Panc1 (cell line): ENCODE data around the gene ANO2. TPM values are rescaled to one million over a fixed set of nuclear protein-coding genes. Genes with fewer than 3 reads are reported as not detected.

Experiments used
- ATAC-seq: fragments of 200-7000 bp; cut with Tn5 transposase; 2 replicates; pipeline ENCODE4 v1.9.1; 2020; ENCODE audit warnings: mild to moderate bottlenecking, moderate library complexity
- BruUV-seq: library from RNA; stranded (reverse); fragments of 400-500 nt; replicated peaks from 2 replicates; lab custom pipeline; 2021; lab: Mats Ljungman, UMichigan
- CTCF ChIA-PET: fragments of 300-600 bp; sonication (Branson Sonifier 250); formaldehyde crosslinking; loops from one replicate; lab custom pipeline; 2022; ENCODE audit warnings: antibody characterized with exemption; lab: Charles Lee
- POLR2A ChIA-PET: fragments of 300-600 bp; sonication (Branson Sonifier 250); formaldehyde crosslinking; loops from one replicate; lab custom pipeline; 2022; ENCODE audit warnings: antibody characterized with exemption; lab: Charles Lee
- DNase-seq: peaks from one replicate; pipeline ENCODE4 v3.0.0-alpha.2; 2010; ENCODE audit warnings: low read depth, low spot score
- H3K27ac ChIP-seq: 2 replicates; pipeline ENCODE4 v1.5.1; 2011; ENCODE audit warnings: mild to moderate bottlenecking, low read length, inconsistent platforms
- H3K27me3 ChIP-seq: fragments of 200-500 bp; sonication (Bioruptor generic); 2 replicates; pipeline ENCODE4 v1.6.0; 2014; ENCODE audit warnings: low read length, inconsistent platforms; ENCODE audit not compliant: control insufficient read depth, insufficient read depth
- H3K36me3 ChIP-seq: fragments of 200-500 bp; sonication (Bioruptor generic); 2 replicates; pipeline ENCODE4 v1.5.1; 2014; ENCODE audit warnings: inconsistent platforms, mild to moderate bottlenecking, low read length, moderate library complexity; ENCODE audit not compliant: control insufficient read depth, insufficient read depth
- H3K4me1 ChIP-seq: 2 replicates; pipeline ENCODE4 v1.5.1; 2011; ENCODE audit warnings: inconsistent platforms, mild to moderate bottlenecking, low read length, moderate library complexity; ENCODE audit not compliant: control insufficient read depth, insufficient read depth
- H3K4me3 ChIP-seq, 2 experiments: 2 replicates each; pipeline ENCODE4 v1.5.1; 2011 to 2012; ENCODE audit warnings: low read depth in 2 of 2, low read length in 2 of 2, mild to moderate bottlenecking in 2 of 2, inconsistent platforms in 1 of 2, moderate library complexity in 1 of 2
- H3K9me3 ChIP-seq: fragments of 200-500 bp; sonication (Bioruptor generic); 2 replicates; pipeline ENCODE4 v1.5.1; 2014; ENCODE audit warnings: low read depth, mild to moderate bottlenecking, inconsistent platforms, low read length, moderate library complexity; ENCODE audit not compliant: control insufficient read depth, insufficient read depth
- CTCF ChIP-seq: fragments of 450-650 bp; IDR thresholded peaks from 2 replicates; pipeline ENCODE4 v1.5.1; 2017; ENCODE audit warnings: mild to moderate bottlenecking
- POLR2AphosphoS5 ChIP-seq: IDR thresholded peaks from 2 replicates; pipeline ENCODE4 v1.6.1; 2012; ENCODE audit warnings: mild to moderate bottlenecking, low read depth, low read length, moderate library complexity
- REST ChIP-seq, 2 experiments: IDR thresholded peaks; 2 replicates each; pipeline ENCODE4 v1.6.1; 2011 to 2012; ENCODE audit warnings: low read depth in 2 of 2, control low read depth in 1 of 2, low read length in 1 of 2, mild to moderate bottlenecking in 1 of 2, moderate library complexity in 1 of 2; ENCODE audit not compliant: insufficient read depth in 1 of 2
- SIN3A ChIP-seq: IDR thresholded peaks from 2 replicates; pipeline ENCODE4 v1.6.1; 2012; ENCODE audit warnings: low read depth, mild to moderate bottlenecking, low read length, moderate library complexity, borderline replicate concordance; ENCODE audit not compliant: insufficient read depth
- TCF7L2 ChIP-seq: IDR thresholded peaks from 2 replicates; pipeline ENCODE4 v1.6.1; 2011; ENCODE audit warnings: mild to moderate bottlenecking, low read depth, low read length, inconsistent platforms
- in situ Hi-C: cut with HindIII; loops from 2 replicates; pipeline ENCODE4 v1.10.0; 2016; ENCODE audit warnings: low sequenced_read_pairs, low pct_unique_long_range_greater_than_20kb
- intact Hi-C: fragments of 100-400 bp; cut with micrococcal nuclease; formaldehyde crosslinking; loops from one replicate; pipeline ENCODE4 v1.10.0; 2022; ENCODE audit not compliant: unreplicated experiment
- total RNA-seq: library from RNA; stranded (reverse); gene quantifications from one replicate; pipeline ENCODE4 v1.2.1, GENCODE V29; 2021; ENCODE audit not compliant: unreplicated experiment

The ANO2 gene
- total RNA-seq, 1 experiment from 2014 or later = not detected

- ChIA-PET CTCF (interaction anchor here (0.6 kb wide), 1 partner anchor 170 kb away, joined by 4 read pairs; no protein-coding TSS in a partner anchor), POLR2A (no interaction called here)
- H3K9me3 ChIP-seq = no peaks in the 10 kb centered on the region
- H3K27ac ChIP-seq = no peak overlapping the region
- TF ChIP-seq REST (IDR thresholded peaks at IDR 0.05; ENCODE audit: insufficient read depth in 1 of 2, low read depth in 2 of 2, low read length in 1 of 2) = no peak
- no peak for TF ChIP-seq POLR2AphosphoS5
- TF ChIP-seq SIN3A = no peak
- no peak for TF ChIP-seq CTCF
- no peak for TF ChIP-seq TCF7L2
- H3K4me1 ChIP-seq = no peaks in the 10 kb centered on the region
- intact Hi-C loops = no loop called here
- ATAC-seq (no peak), DNase-seq (no peak)
- BruUV-seq = no TSS peak
- no peak overlapping the region for H3K4me3 ChIP-seq
- in situ Hi-C loops = no loop called here
- H3K36me3 ChIP-seq = no peaks in the 10 kb centered on the region
- peaks cover 4% of the 10 kb centered on the region; the same call in 1 of the 2 replicates for H3K27me3 ChIP-seq
These were observed 11.9 kb upstream of the ANO2 start for GRCh38 chr12:5956987-5957386.

GRCh38 chr12:5954661-5955060 lies 9.6 kb upstream of the ANO2 start:
- CTCF ChIA-PET = no interaction called here
- TF ChIP-seq POLR2AphosphoS5 (no peak), TCF7L2 (no peak), SIN3A (no peak), CTCF (no peak), REST (IDR thresholded peaks at IDR 0.05; ENCODE audit: insufficient read depth in 1 of 2, low read depth in 2 of 2, low read length in 1 of 2) (no peak)
- no peaks in the 10 kb centered on the region for H3K4me1 ChIP-seq
- no peak overlapping the region for H3K27ac ChIP-seq
- no peak overlapping the region for H3K4me3 ChIP-seq
- POLR2A ChIA-PET = no interaction called here
- peaks cover 9% of the 10 kb centered on the region for H3K27me3 ChIP-seq
- no TSS peak for BruUV-seq
- ATAC-seq (no peak), DNase-seq (no peak)
- intact Hi-C loops = no loop called here
- no peaks in the 10 kb centered on the region for H3K36me3 ChIP-seq
- no peaks in the 10 kb centered on the region for H3K9me3 ChIP-seq
- in situ Hi-C loops = no loop called here
